GM12878 (cell line): ENCODE measurements around the gene SQSTM1. TPM values are rescaled to one million over a fixed set of nuclear protein-coding genes. Genes with fewer than 3 reads are reported as not detected.

ENCODE experiments used
- ASH2L ChIP-seq: fragments of 300-600, 200-600 bp; sonication (generic); IDR thresholded peaks from 2 replicates; pipeline ENCODE4 v1.6.1; 2017; ENCODE audit warnings: low read depth, mild to moderate bottlenecking, borderline replicate concordance
- BCL3 ChIP-seq: IDR thresholded peaks from 2 replicates; pipeline ENCODE4 v1.6.1; 2011; ENCODE audit warnings: borderline replicate concordance, low read depth, mild to moderate bottlenecking, moderate library complexity, low read length; ENCODE audit not compliant: insufficient read depth, poor library complexity, severe bottlenecking
- CHD2 ChIP-seq: IDR thresholded peaks from 2 replicates; pipeline ENCODE4 v1.6.1; 2011; ENCODE audit warnings: low read depth, low read length, improper control_type of control experiment, borderline replicate concordance
- CREM ChIP-seq: IDR thresholded peaks from 2 replicates; pipeline ENCODE4 v1.6.1; 2014; ENCODE audit warnings: antibody characterized with exemption, low read depth
- DPF2 ChIP-seq: fragments of 450-650 bp; IDR thresholded peaks from 2 replicates; pipeline ENCODE4 v1.6.1; 2017; ENCODE audit warnings: mild to moderate bottlenecking
- HCFC1 ChIP-seq: fragments of 150-350 bp; IDR thresholded peaks from 2 replicates; pipeline ENCODE4 v1.6.1; 2014; ENCODE audit warnings: low read length
- HDGF ChIP-seq: fragments of 450-650 bp; IDR thresholded peaks from 2 replicates; pipeline ENCODE4 v1.6.1; 2016; ENCODE audit warnings: antibody characterized with exemption
- IKZF1 ChIP-seq: fragments of 450-650 bp; conservative IDR thresholded peaks from 2 replicates; pipeline ENCODE4 v1.6.1; 2017; ENCODE audit warnings: antibody characterized with exemption, mild to moderate bottlenecking
- JUNB ChIP-seq: IDR thresholded peaks from 2 replicates; pipeline ENCODE4 v1.6.1; 2016; ENCODE audit warnings: antibody characterized with exemption, mild to moderate bottlenecking
- KAT2A ChIP-seq: conservative IDR thresholded peaks from 2 replicates; pipeline ENCODE4 v1.6.1; 2011; ENCODE audit warnings: low read depth, low read length; ENCODE audit not compliant: control insufficient read depth
- MEF2A ChIP-seq: IDR thresholded peaks from 2 replicates; pipeline ENCODE4 v1.6.1; 2011; ENCODE audit warnings: low read depth, mild to moderate bottlenecking, low read length, moderate library complexity; ENCODE audit not compliant: insufficient read depth
- NFYA ChIP-seq: IDR thresholded peaks from 2 replicates; pipeline ENCODE4 v1.6.1; 2011; ENCODE audit warnings: low read depth, mild to moderate bottlenecking, low read length, improper control_type of control experiment, borderline replicate concordance
- POLR2A ChIP-seq: IDR thresholded peaks from 2 replicates; pipeline ENCODE4 v1.6.1; 2011; ENCODE audit warnings: low read depth, mild to moderate bottlenecking, low read length
- RCOR1 ChIP-seq: conservative IDR thresholded peaks from 2 replicates; pipeline ENCODE4 v1.6.1; 2012; ENCODE audit warnings: low read depth, low read length, improper control_type of control experiment
- RELB ChIP-seq: fragments of 450-650 bp; IDR thresholded peaks from 2 replicates; pipeline ENCODE4 v1.6.1; 2017; ENCODE audit warnings: low read depth, mild to moderate bottlenecking, moderate library complexity
- SIN3A ChIP-seq: IDR thresholded peaks from 2 replicates; pipeline ENCODE4 v1.6.1; 2012; ENCODE audit warnings: low read depth, low read length, improper control_type of control experiment
- SMARCA5 ChIP-seq: fragments of 450-650 bp; IDR thresholded peaks from 2 replicates; pipeline ENCODE4 v1.6.1; 2017; ENCODE audit warnings: mild to moderate bottlenecking
- STAT1 ChIP-seq: fragments of 450-650 bp; conservative IDR thresholded peaks from 2 replicates; pipeline ENCODE4 v1.6.1; 2014; ENCODE audit warnings: antibody characterized with exemption, mild to moderate bottlenecking
- SUZ12 ChIP-seq: fragments of 200-600 bp; sonication (generic); IDR thresholded peaks from one replicate; pipeline ENCODE4 v1.6.1; 2018; ENCODE audit warnings: antibody characterized with exemption, mild to moderate bottlenecking; ENCODE audit not compliant: unreplicated experiment
- TARDBP ChIP-seq: IDR thresholded peaks from 2 replicates; pipeline ENCODE4 v1.6.1; 2016; ENCODE audit warnings: borderline replicate concordance
- USF1 ChIP-seq: IDR thresholded peaks from 2 replicates; pipeline ENCODE4 v1.6.1; 2011; ENCODE audit warnings: borderline replicate concordance, low read depth, mild to moderate bottlenecking, moderate library complexity, mixed read lengths, low read length; ENCODE audit not compliant: insufficient read depth; ENCODE audit errors: extremely low read length
- WRNIP1 ChIP-seq: IDR thresholded peaks from 2 replicates; pipeline ENCODE4 v1.6.1; 2011; ENCODE audit warnings: low read depth, low read length, improper control_type of control experiment, borderline replicate concordance
- ZBTB40 ChIP-seq: fragments of 450-650 bp; IDR thresholded peaks from 2 replicates; pipeline ENCODE4 v1.6.1; 2016; ENCODE audit warnings: mild to moderate bottlenecking, moderate library complexity, borderline replicate concordance
- polyA plus RNA-seq, 11 experiments: library from polyadenylated mRNA; depleted of rRNA in 4 of 11; unstranded in 6 of 11; stranded (reverse) in 5 of 11; fragments of >200 nt; fragmentation: Nextera tagmentation in 4 of 11; fragmentation: Illumina TruSeq in 1 of 11; extraction: Ambion mirVana in 4 of 11; extraction: Trizol in 1 of 11; gene quantifications; 1 replicate in 1 of 11; 2 replicates in 10 of 11; pipeline versions ENCODE4 v1.2.1 to v1.2.3, GENCODE V29; 2011 to 2016; ENCODE audit warnings: inconsistent platforms in 2 of 11, missing spikeins in 2 of 11, low read depth in 1 of 11
- total RNA-seq, 4 experiments: library from RNA; depleted of rRNA in 3 of 4; stranded (reverse); fragments of >200 nt in 3 of 4; fragmentation: Illumina TruSeq in 1 of 4; extraction: Trizol in 1 of 4; gene quantifications; 2 replicates each; pipeline versions ENCODE4 v1.2.1 to v1.2.3, GENCODE V29; 2013 to 2021

Gene SQSTM1
- total and polyA plus RNA-seq, 10 of the 15 experiments (the other 5 are each of a cell fraction or from before 2014, with no cell fraction given), result 6.3 to 138 (median 62.1) TPM

GRCh38 chr5:179819296-179820126 lies 1.2 kb upstream of the SQSTM1 start (continued):
- TF ChIP-seq RELB (no peak), POLR2A (peak; percentile 2; the same call in 1 of the 2 replicates), NFYA (no peak), MEF2A (no peak), HCFC1 (no peak), ZBTB40 (no peak; the same call in 1 of the 2 replicates), TARDBP (no peak), SIN3A (peak; percentile 28), JUNB (no peak), SMARCA5 (no peak), KAT2A (no peak), USF1 (peak; percentile 76), HDGF (peak; percentile 95), SUZ12 (no peak), CHD2 (no peak), IKZF1 (no peak; the same call in none of the 2 replicates), STAT1 (no peak), CREM (no peak), ASH2L (no peak), WRNIP1 (no peak), DPF2 (peak; percentile 74), RCOR1 (no peak), BCL3 (no peak)
